ENCODE measurements around the gene SOX13.
"Not testable (repeated sequence)": the region's sequence is repeated elsewhere in the genome, so short reads cannot be mapped to it uniquely, and the experiment has no call there.

Gene SOX13

DNA sequence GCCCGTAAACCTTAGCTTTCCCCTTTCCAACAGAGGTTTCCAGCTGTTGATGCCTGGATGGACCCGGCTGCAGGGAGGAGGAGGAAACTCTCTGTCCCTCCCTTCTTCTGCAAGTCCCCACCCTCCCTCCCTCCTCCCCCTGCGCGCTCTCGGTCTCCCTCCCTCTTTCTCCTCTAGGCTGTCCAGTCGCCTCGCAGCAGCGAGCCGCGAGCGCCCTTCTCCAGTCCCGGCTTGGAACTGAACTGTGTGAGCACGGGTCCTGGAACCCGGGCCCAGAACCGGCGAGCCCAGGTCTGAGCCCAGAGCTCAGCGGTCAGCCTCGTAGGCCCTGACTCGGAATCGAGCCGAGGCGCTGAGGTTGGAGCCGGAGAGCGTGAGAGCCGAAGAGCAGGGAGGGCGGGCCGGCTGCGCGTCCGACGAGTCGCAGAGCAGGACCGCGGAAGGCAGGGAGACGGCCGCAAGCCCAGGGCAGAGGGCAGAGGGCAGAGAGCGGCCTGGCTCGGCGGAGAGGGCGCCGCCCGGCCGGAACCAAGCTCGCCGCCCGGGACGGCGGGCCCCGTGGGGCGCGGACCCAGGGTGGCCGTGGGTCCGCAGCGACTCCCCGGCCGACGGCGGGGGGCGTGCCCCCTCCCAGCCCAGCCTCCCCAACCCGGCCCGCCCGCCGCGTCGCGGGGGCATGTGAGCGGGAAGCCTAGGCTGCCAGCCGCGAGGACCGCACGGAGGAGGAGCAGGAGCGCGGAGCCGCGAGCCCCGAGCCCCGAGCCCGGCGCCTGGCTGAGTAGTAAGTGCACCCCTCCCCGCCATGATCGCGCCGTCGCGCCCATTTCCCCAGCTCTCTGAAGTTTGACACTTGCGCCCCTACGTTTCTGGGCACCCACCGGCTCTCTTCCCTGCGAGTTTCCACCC, at the start of gene SOX13:
Gene SOX13, plus strand, starts transcription at position 185 of the 906 bp plus-strand sequence. CDS start 39,801 bp downstream, outside the sequence.
- peak; percentile 16 to 36 for DNase-seq

GRCh38 chr1:204025917-204026707, 46.8 kb upstream of the SOX13 start:
- no peak for DNase-seq

DNA sequence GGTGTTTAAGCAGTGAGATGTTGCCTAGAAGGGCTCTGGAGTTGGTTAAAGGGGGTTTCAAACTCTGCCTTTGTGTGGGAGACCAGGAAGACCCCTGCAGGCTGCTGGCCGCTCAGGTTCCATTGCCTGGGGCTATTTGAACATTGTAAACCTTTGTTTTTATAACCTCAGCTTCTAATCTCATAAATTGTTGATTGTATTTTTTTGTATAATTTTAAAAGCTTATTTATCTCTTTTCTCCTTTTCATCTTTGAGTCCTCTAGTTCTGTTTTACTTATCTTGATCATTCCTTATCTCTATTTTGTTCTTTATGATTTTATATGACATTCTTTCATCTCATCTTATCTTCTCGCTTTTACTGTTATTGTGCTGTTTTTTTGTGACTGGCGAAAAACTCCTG, 45.5 kb upstream of the SOX13 start:
- no peak for DNase-seq

- no peak for DNase-seq
Observed at GRCh38 chr1:204029016-204029415, 43.9 kb upstream of the SOX13 start.

DNA sequence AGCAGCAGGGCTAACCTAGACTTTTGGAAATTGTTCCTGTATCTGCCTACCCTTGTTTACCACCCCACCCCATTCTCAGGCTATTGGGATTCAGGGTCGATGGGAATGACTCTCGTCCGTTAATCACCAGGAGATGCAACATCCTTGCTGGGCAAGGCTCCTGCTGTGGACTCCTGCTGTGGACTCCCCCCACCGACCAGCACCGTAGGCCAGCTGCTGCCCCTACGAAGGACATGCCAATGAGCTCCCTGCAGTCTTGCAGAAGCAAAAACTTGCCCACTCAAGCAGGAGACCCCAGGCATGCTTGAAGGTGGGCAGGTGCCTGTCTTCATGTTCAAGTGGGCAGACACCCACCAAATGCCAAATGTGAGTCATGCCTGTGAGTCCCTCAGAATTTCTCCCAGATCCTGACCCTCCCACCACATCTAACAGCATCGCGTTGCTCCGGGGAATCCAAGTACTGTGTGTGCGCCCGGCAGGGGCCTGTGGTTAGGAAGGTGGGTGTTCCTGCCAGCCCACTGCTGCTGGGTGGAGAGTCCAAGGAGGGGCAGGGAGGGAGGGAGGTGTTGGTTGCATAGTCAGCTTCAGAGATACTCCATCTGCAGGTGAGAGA, 41.7 kb upstream of the SOX13 start:
- DNase-seq = no peak

- DNase-seq = no peak
Observed at GRCh38 chr1:204032642-204033235, 40.2 kb upstream of the SOX13 start.

DNA sequence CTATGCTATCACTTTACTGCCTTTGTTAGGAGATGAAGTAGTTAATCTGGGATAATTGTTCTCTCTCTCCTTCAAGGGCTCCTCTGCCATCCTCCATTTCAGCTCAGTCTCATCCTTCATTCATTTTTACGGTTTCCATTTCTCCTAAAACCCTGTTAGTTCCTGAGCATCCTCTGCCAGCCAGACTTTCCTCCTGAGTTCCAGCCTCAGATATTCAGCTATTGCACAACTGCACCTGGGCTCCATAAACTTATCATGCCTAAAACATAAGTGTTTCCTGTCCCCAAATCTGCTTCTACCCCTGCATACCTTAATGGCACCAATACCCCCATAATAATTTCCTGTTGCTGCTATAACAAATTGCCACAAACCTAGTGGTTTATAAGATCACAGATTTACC, 39.6 kb upstream of the SOX13 start:
- DNase-seq = no peak

DNA sequence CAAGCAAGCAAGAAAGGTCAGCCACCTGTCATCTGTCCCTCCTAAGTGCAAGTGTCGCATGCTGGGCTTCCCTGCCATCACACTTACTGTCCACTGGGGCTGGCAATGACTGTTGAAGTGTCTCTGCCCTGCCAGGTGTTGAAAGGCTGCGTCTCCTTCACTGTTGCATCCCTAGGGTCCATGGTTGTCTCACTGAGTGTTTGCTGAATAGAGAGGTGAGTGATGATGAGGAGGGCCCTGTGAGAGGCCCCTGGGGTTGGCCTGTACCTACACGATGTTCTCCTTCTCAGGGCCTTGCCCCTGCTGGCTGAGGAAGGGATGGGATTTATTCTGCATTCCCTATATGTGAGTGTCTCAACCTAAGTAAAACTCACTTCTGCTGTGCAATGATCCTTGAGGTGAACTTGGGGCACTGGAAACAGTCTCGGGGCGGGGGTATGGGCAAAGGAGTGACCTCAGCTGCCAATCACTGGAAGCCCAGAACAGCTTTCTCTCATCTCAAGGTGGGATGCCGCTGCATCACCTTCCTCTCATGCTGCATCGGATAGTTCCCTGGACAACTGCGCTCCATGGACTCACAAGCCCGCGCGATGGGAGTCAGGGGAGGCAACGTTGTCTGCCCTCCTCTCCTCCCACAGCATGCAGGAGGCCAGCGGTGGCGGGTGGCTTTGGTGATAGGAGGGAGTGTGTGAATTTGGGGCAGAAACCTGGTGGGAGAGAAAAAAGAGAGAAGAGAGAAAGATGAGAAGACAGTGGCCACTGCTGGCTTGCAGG, 35.8 kb upstream of the SOX13 start:
- DNase-seq = no peak

DNA sequence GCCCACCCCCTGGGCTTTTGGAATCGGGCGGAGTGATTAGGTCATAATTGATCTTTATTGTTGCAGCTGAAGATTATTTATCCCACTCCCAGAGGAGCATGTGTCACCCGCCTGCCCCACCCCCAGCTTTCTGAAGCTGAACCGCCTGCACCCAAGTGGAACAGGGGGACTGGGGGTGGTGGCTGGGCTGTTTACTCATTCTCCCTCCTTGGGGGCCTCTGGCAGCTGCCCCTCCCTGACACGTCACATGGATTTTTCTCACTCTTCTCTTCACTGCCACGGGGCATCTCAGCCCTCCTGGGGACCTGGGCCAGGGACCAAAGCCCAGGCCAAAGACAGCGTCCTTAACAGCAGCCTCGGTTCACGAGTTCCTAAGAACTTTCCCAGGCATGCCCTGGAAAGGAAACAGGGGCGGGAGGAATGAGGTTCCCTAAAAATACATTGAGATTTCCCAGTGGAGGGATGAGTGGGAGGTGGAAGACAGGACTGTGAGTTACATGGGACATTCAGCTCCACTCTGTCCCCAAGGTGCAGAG, 31.6 kb upstream of the SOX13 start:
- DNase-seq = no peak

DNA sequence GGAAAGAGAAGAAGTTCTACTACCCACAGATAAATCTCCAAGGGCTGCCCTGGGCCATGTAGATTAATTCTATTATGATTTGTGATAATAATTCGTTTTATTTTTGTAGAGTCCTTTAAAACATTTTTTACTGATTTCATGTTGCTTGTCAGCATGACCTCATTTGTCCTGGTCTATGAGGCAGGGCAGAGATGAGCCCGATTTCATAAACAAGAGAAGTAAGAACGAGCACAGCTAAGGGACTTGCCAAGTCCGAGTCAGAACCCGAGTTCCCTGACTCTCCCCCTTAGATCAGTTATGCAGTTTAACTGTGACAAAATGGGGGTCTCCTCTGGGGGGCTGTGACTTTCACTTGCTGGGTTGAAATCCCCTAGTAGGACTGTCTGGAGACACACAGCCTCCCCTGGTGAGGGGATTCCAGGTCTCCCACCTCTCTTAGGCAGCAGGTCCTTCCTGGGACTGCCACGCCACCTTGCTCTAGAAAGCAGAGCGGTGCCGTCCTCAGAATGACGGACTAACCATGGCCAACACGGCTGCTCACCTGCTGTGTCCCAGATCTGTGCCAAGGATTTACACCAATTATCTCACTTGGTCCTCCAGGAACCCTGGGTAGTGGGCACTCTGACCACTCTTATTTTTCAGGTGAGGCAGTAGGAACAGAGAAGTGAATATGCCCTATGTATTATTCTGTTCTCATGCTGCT, 31.0 kb upstream of the SOX13 start:
- DNase-seq = no peak

- DNase-seq = no peak
Observed at GRCh38 chr1:204042516-204042915, 30.4 kb upstream of the SOX13 start.

DNA sequence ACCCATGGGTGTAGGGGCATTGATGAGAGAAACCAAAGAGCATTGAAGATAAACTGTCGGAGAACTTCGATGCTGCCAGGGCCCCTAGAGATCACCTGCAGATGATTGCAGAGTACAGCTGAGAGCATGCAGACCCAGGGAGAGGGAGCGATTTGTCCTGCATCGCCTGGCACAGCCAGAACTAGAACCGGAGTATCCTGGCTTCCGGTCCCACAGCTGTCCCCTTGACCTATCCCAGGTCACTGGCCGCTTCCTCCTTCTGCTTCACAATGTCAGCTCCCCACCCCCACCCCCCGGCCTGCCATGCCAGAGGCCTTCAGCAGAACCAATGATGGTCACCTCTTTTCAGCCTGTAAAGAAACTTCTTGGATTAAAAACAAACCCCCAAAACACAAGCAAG, 29.2 kb upstream of the SOX13 start:
- no peak for DNase-seq

GRCh38 chr1:204044448-204044847, 28.5 kb upstream of the SOX13 start:
- no peak for DNase-seq

GRCh38 chr1:204045430-204045829, 27.5 kb upstream of the SOX13 start:
- DNase-seq = no peak

GRCh38 chr1:204046346-204046745, 26.6 kb upstream of the SOX13 start:
- DNase-seq = no peak

DNA sequence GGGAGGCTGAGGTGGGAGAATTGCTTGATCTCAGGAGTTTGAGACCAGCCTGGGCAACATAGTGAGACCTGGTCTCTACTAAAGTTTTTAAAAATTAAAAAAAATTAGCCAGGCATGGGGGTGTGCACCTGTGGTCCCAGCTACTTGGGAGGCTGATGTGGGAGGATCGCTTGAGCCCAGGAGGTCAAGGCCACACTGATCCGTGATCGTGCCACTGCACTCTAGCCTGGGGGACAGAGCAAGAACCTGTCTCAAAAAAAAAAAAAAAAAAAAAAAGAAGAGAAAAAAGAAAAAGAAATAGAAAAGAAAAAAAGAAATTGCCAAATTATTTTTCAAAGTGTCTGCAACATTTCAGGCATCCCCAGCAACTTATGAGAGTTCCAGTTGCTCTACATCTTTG, 24.1 kb upstream of the SOX13 start:
- not testable (repeated sequence) for DNase-seq

- DNase-seq = no peak
Observed at GRCh38 chr1:204051258-204051657, 21.7 kb upstream of the SOX13 start.

DNA sequence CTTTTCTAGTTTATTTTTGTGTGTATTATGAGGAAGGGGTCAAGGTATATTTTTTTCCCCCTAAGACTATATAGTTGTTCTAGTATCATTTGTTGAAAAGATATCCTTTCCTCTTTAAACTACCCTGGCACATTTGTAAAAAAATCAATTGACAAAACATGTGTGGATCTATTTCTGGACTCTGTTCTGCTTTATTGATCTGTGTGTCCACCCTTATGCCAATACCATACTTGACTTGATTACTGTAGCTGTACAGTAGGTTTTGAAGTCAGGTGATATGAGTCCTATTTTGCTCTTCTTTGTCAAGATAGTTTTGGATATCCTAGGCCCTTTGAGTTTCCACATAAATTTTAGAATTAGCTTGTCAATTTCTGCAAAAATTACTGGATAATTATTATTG, 21.2 kb upstream of the SOX13 start:
- no peak for DNase-seq

DNA sequence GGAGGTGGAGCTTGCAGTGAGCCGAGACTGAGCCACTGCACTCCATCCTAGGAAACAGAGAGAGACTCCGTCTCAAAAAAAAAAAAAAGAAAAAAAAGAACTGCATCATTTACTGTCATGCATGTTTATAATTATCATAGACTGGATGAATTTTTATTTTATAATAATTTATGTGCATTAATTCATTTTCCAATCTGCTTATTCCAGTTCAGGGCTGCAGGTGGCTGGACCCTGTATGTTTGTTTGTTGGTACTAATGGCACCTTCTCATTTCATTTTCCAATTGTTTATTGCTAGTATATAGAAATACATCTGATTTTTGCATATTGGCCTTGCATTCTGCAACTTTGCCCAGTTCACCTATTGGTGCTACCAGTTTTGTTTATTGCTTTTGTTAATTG, 19.0 kb upstream of the SOX13 start:
- DNase-seq = no peak

GRCh38 chr1:204059970-204060369, 12.9 kb upstream of the SOX13 start:
- DNase-seq = no peak

DNA sequence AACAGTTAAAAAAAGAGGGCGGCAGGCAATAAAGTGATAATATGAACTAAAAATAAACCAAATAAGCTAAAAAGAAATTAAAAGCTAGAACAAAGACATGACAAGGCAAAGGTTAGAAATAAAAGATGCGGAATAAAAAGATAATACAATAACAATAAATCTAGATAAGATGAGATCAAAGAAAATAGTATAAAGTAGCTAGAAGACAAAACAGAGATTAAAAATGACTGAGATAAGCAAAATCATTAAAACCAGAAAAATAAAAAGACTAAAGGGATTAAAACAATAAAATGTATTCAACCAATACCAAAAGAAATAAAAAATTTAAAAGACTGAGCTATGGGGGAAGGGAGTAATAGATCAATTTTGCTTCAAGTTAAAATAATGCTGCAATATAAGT, 10.8 kb upstream of the SOX13 start:
- DNase-seq = no peak
